Bone marrow (tissue), 2 donors: ENCODE measurements around the gene ACVRL1.
A peak's percentile ranks its signal among the peaks of the same experiment; 100 is the strongest.
"Not testable (repeated sequence)": the region's sequence is repeated elsewhere in the genome, so short reads cannot be mapped to it uniquely, and the experiment has no call there.

ENCODE experiments used
- DNase-seq, 2 donors: peaks; one replicate each; lab custom pipeline; 2025; lab: John Stamatoyannopoulos, UW

ACVRL1 gene

GRCh38 chr12:51874000-51874399 lies 33.3 kb upstream of the ACVRL1 start:
- no peak for DNase-seq

GRCh38 chr12:51874486-51874885 lies 32.8 kb upstream of the ACVRL1 start:
- DNase-seq: no peak

GRCh38 chr12:51879102-51879501 lies 28.2 kb upstream of the ACVRL1 start:
- DNase-seq: no peak

GRCh38 chr12:51883295-51883694 lies 24.0 kb upstream of the ACVRL1 start:
- no peak for DNase-seq

- no peak for DNase-seq
Measured at GRCh38 chr12:51883998-51884675, 23.2 kb upstream of the ACVRL1 start.

- no peak for DNase-seq
Measured at GRCh38 chr12:51884676-51885229, 22.6 kb upstream of the ACVRL1 start.

GRCh38 chr12:51885294-51886020 lies 21.8 kb upstream of the ACVRL1 start:
- DNase-seq: not testable (repeated sequence)

- DNase-seq: peak; percentile 17 to 80
Measured at GRCh38 chr12:51886021-51886710, 21.1 kb upstream of the ACVRL1 start.

- DNase-seq: no peak
Measured at GRCh38 chr12:51887476-51888315, 19.6 kb upstream of the ACVRL1 start, which contains the start of gene ANKRD33. TSS of gene ANKRD33 (plus strand) at chr12:51888103. CDS start at chr12:51888187, 84 bp downstream.

- DNase-seq: no peak
Measured at GRCh38 chr12:51888316-51889215, 18.7 kb upstream of the ACVRL1 start.

GRCh38 chr12:51889216-51890132 lies 17.8 kb upstream of the ACVRL1 start:
- DNase-seq: no peak

- no peak for DNase-seq
Measured at GRCh38 chr12:51890133-51890464, 17.2 kb upstream of the ACVRL1 start.

GRCh38 chr12:51890511-51891171 lies 16.7 kb upstream of the ACVRL1 start:
- no peak for DNase-seq

GRCh38 chr12:51891843-51892242 lies 15.5 kb upstream of the ACVRL1 start:
- no peak for DNase-seq

GRCh38 chr12:51893786-51894185 lies 13.5 kb upstream of the ACVRL1 start:
- DNase-seq: no peak

GRCh38 chr12:51895378-51896135 lies 11.7 kb upstream of the ACVRL1 start:
- no peak for DNase-seq

- DNase-seq: no peak
Measured at GRCh38 chr12:51896236-51896635, 11.1 kb upstream of the ACVRL1 start.

- no peak for DNase-seq
Measured at GRCh38 chr12:51897181-51897580, 10.1 kb upstream of the ACVRL1 start.
